GM21576 (cell line): ENCODE data around the gene GOLT1B.
A peak's percentile ranks its signal among the peaks of the same experiment; 100 is the strongest.
"Not testable (repeated sequence)": the region's sequence is repeated elsewhere in the genome, so short reads cannot be mapped to it uniquely, and the experiment has no call there.

Experiments
- ATAC-seq: cut with Tn5 transposase; IDR thresholded peaks from one replicate; pipeline ENCODE4 v1.9.1; 2021; ENCODE audit warnings: mild to moderate bottlenecking, moderate library complexity; ENCODE audit not compliant: unreplicated experiment

Gene GOLT1B

GRCh38 chr12:21501258-21502163, at the start of gene GOLT1B, which contains the start of gene RECQL:
Gene GOLT1B, plus strand, starts transcription at chr12:21501789. Its CDS starts 135 bp downstream, at chr12:21501924.
Gene RECQL, minus strand, starts transcription at chr12:21501635. Its CDS starts 2,065 bp downstream, at chr12:21499570.
- peak; percentile 99 for ATAC-seq

- ATAC-seq: peak; percentile 53
Measured at GRCh38 chr12:21453312-21453852, 48.2 kb upstream of the GOLT1B start.

- no peak for ATAC-seq
Measured at GRCh38 chr12:21456291-21456780, 45.3 kb upstream of the GOLT1B start.

- ATAC-seq: no peak
Measured at GRCh38 chr12:21459474-21459873, 42.1 kb upstream of the GOLT1B start.

- not testable (repeated sequence) for ATAC-seq
Measured at GRCh38 chr12:21467334-21467733, 34.3 kb upstream of the GOLT1B start.

- ATAC-seq: no peak
Measured at GRCh38 chr12:21471294-21471693, 30.3 kb upstream of the GOLT1B start.

- no peak for ATAC-seq
Measured at GRCh38 chr12:21472197-21472823, 29.3 kb upstream of the GOLT1B start.

GRCh38 chr12:21475552-21475951, 26.0 kb upstream of the GOLT1B start:
- no peak for ATAC-seq

GRCh38 chr12:21476949-21477348, 24.6 kb upstream of the GOLT1B start:
- no peak for ATAC-seq

- ATAC-seq: no peak
Measured at GRCh38 chr12:21478756-21479455, 22.7 kb upstream of the GOLT1B start.

- ATAC-seq: no peak
Measured at GRCh38 chr12:21483531-21483930, 18.1 kb upstream of the GOLT1B start.

GRCh38 chr12:21485998-21486397, 15.6 kb upstream of the GOLT1B start:
- no peak for ATAC-seq

- ATAC-seq: no peak
Measured at GRCh38 chr12:21499765-21500164, 1.8 kb upstream of the GOLT1B start.

GRCh38 chr12:21500786-21501257, 767 bp upstream of the GOLT1B start:
- peak; percentile 2 for ATAC-seq

GRCh38 chr12:21502164-21502496, 541 bp downstream of the GOLT1B start:
- peak; percentile 5 for ATAC-seq

- no peak for ATAC-seq
Measured at GRCh38 chr12:21502872-21503271, 1.3 kb downstream of the GOLT1B start.

GRCh38 chr12:21505888-21506287, 4.3 kb downstream of the GOLT1B start:
- no peak for ATAC-seq

- no peak for ATAC-seq
Measured at GRCh38 chr12:21507849-21508248, 6.3 kb downstream of the GOLT1B start.

GRCh38 chr12:21509768-21510167, 8.2 kb downstream of the GOLT1B start:
- ATAC-seq: peak; percentile 97

- ATAC-seq: no peak
Measured at GRCh38 chr12:21516281-21516680, 14.7 kb downstream of the GOLT1B start.

- no peak for ATAC-seq
Measured at GRCh38 chr12:21518451-21518850, 16.9 kb downstream of the GOLT1B start.
